ENCODE data around the gene SLC25A26.

- TF ChIP-seq CTCF (IDR thresholded peaks at IDR 0.05) (no peak), POLR2A (IDR thresholded peaks at IDR 0.05) (no peak)
These were observed 135.2 kb downstream of the SLC25A26 start for GRCh38 chr3:66355997-66356396.
